ENCODE measurements around the gene TTC13.

GRCh38 chr1:230898144-230898543 lies 80.5 kb downstream of the TTC13 start:
- TF ChIP-seq CTCF (IDR thresholded peaks at IDR 0.05): no peak
- TF ChIP-seq POLR2A (IDR thresholded peaks at IDR 0.05): no peak

Measured in Peyer's patch (tissue), 4 donors.